AG09319 (cell line): ENCODE data around the gene DGKH.

ENCODE experiments used
- DNase-seq: peaks from one replicate; pipeline ENCODE4 v3.0.0-alpha.2; 2010; ENCODE audit warnings: low read depth; ENCODE audit errors: extremely low read depth
- CTCF ChIP-seq: IDR thresholded peaks from 2 replicates; pipeline ENCODE4 v1.5.1; 2011; ENCODE audit warnings: low read depth, mild to moderate bottlenecking, inconsistent platforms, low read length, moderate library complexity

Gene DGKH

DNA sequence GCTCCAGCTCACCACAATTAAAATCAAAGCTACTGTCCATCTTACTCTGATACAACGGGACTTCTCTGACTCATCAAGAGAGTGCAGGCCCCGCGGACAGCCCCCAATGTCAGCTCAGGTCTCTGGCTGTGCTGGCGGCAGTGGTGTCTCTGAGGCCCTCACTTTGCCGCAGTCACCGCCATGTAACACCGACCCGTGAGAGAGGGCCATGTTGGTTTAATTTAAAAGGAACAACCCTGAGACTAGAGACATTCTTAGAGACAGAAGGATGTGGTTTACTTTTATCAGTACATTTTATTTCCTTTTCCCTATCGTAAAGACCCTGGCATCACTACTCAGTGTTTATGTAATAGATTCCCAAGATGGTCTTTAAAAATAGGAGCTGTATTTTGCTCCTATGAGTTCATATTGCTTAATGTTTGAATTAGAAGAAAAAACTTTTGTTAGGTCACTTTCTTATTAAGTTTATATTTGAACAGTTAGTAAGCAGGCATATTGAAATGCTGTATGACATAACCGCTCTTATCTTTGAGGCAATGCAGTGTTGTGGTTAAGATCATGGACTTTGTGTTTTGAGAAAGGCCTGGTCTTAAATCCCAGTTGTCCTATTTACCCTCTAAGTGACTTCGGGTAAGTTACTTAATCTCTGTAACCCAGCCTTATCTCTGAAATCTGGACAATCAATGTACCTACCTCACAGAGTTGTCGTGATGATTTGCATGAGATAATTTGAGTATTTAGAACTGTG, 23.4 kb downstream of the DGKH start:
- TF ChIP-seq CTCF, result no peak

GRCh38 chr13:42073683-42074082, 25.2 kb downstream of the DGKH start:
- no peak for DNase-seq
- no peak for TF ChIP-seq CTCF

More for the DNA sequence above, 23.4 kb downstream of the DGKH start:
- no peak for DNase-seq

- no peak for TF ChIP-seq CTCF
- no peak for DNase-seq
These were observed 27.1 kb downstream of the DGKH start for GRCh38 chr13:42075517-42075916.

GRCh38 chr13:42076309-42076713, 27.9 kb downstream of the DGKH start:
- DNase-seq, result no peak

DNA sequence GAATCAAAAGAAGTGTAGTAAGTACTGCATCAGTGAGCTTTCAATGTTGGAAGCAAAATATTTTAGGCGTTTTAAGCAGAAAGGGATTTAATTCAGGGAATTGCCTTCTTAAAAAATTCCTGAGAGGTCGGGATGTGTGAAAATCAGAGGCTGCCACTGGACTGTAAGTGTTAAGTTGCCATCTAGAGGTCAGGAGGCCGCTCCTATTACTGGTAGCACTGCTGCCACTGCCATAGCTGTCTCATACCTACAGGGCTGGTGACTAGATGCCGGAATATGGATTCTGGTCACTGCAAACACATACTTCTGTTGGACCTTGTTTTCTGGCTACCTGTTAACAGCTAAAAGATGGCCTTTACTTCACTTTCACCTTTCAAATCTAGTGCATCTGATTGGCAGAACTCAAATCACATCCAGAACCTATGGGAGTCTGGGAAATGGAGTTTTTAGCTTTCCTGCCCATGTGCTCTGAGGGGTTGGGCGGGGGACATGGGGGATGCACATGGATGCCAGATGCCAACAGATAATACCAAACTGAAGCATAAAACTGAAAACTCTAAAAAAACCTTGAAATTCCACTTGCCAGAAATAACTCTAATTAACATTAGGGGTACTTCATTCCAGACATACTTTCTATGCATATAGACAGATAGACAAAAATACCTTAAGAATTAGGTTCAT, 29.8 kb downstream of the DGKH start:
- DNase-seq, result no peak
- TF ChIP-seq CTCF, result no peak

More at GRCh38 chr13:42076309-42076713, 27.9 kb downstream of the DGKH start:
- no peak for TF ChIP-seq CTCF

- no peak for DNase-seq
- TF ChIP-seq CTCF, result no peak
These were observed 34.8 kb downstream of the DGKH start for GRCh38 chr13:42083138-42083770.

DNA sequence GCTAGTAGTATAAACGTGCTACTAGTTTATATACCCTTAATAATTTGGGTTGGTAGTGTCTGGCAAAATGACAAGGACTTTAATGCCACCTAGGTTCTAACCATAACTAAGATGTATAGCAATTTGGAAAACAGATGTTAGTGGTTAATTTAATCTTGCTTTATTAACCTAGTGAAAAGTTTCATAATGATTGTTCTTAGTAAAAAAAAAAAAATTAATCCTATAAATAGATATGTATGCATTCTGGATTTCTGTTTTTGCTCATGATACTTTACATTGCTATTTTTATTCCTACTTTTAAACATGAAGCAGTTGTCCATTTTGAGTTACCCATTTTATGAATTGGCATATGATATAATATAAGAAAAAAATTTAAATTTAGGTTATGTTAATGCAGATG, 36.3 kb downstream of the DGKH start:
- no peak for DNase-seq
- no peak for TF ChIP-seq CTCF
